Smooth muscle cell (in vitro differentiated cells): ENCODE measurements around the gene CFAP90. TPM values are rescaled to one million over a fixed set of nuclear protein-coding genes. Genes with fewer than 3 reads are reported as not detected.

ENCODE experiments used
- DNase-seq: peaks from one replicate; lab custom pipeline; 2025; ENCODE audit not compliant: unreplicated experiment; lab: John Stamatoyannopoulos, UW
- H2AFZ ChIP-seq: fragments of 200-600 bp; sonication (generic); 2 replicates; pipeline ENCODE4 v1.6.0; 2016; ENCODE audit warnings: antibody characterized with exemption, low read depth, mild to moderate bottlenecking
- H3F3A ChIP-seq: fragments of 200-600 bp; sonication (generic); 2 replicates; pipeline ENCODE4 v1.6.0; 2017; ENCODE audit warnings: antibody characterized with exemption, low read depth
- H3K27ac ChIP-seq: fragments of 200-600 bp; sonication (generic); 2 replicates; pipeline ENCODE4 v1.5.1; 2016; ENCODE audit warnings: low read depth, mild to moderate bottlenecking
- H3K27me3 ChIP-seq: fragments of 200-600 bp; sonication (generic); 2 replicates; pipeline ENCODE4 v1.6.1; 2016; ENCODE audit warnings: low read depth, mild to moderate bottlenecking
- H3K36me3 ChIP-seq: fragments of 200-600 bp; sonication (generic); 2 replicates; pipeline ENCODE4 v1.5.1; 2016; ENCODE audit warnings: low read depth
- H3K4me1 ChIP-seq: fragments of 200-600 bp; sonication (generic); 2 replicates; pipeline ENCODE4 v1.5.1; 2016; ENCODE audit warnings: low read depth
- H3K4me2 ChIP-seq: fragments of 200-600 bp; sonication (generic); 2 replicates; pipeline ENCODE4 v1.6.0; 2016; ENCODE audit warnings: mild to moderate bottlenecking
- H3K4me3 ChIP-seq: fragments of 200-600 bp; sonication (generic); 2 replicates; pipeline ENCODE4 v1.5.1; 2016; ENCODE audit warnings: mild to moderate bottlenecking
- H3K79me2 ChIP-seq: fragments of 200-600 bp; sonication (generic); 2 replicates; pipeline ENCODE4 v1.6.0; 2016; ENCODE audit warnings: low read depth, mild to moderate bottlenecking
- H3K9ac ChIP-seq: fragments of 200-600 bp; sonication (generic); 2 replicates; pipeline ENCODE4 v1.6.0; 2016; ENCODE audit warnings: low read depth
- H3K9me3 ChIP-seq: fragments of 200-600 bp; sonication (generic); replicated peaks from 2 replicates; pipeline ENCODE4 v1.5.1; 2016; ENCODE audit warnings: low read depth
- H4K20me1 ChIP-seq: fragments of 200-600 bp; sonication (generic); 2 replicates; pipeline ENCODE4 v1.6.0; 2016; ENCODE audit warnings: low read depth
- CTCF ChIP-seq: fragments of 200-600 bp; sonication (generic); IDR thresholded peaks from 2 replicates; pipeline ENCODE4 v1.5.1; 2017; ENCODE audit warnings: borderline replicate concordance, mild to moderate bottlenecking, antibody characterized with exemption; ENCODE audit not compliant: insufficient read depth, poor library complexity, severe bottlenecking
- WGBS: methylation state at CpG from one replicate; pipeline ENCODE4 v1.1.7; 2016; ENCODE audit warnings: low lambda C conversion rate; 5-methylcytosine and 5-hydroxymethylcytosine counted together
- polyA plus RNA-seq: library from polyadenylated mRNA; unstranded; fragments of >200 nt; fragmentation: Nextera tagmentation; extraction: Ambion mirVana; gene quantifications from 2 replicates; pipeline ENCODE4 v1.2.1, GENCODE V29; 2016
- total RNA-seq: library from RNA; depleted of rRNA; stranded (reverse); fragments of >200 nt; gene quantifications from 2 replicates; pipeline ENCODE4 v1.2.3, GENCODE V29; 2014

Gene CFAP90
- total and polyA plus RNA-seq, 2 experiments from 2014 or later, result 0.22 to 0.82 TPM

GRCh38 chr5:7894439-7894838 is 43.5 kb upstream of the CFAP90 start:
- H3K9ac ChIP-seq, result no peak overlapping the region
- 96% methylated on average over 5 of the region's 5 CpGs for WGBS

GRCh38 chr5:7888901-7889300 is 38.0 kb upstream of the CFAP90 start:
- no peaks in the 10 kb centered on the region for H3F3A ChIP-seq
- no peak overlapping the region for H3K9ac ChIP-seq
- 90% methylated on average over 9 of the region's 9 CpGs for WGBS
- no peaks in the 10 kb centered on the region for H3K9me3 ChIP-seq
- H3K4me1 ChIP-seq, result no peaks in the 10 kb centered on the region
- H3K27ac ChIP-seq, result no peak overlapping the region
- no peak overlapping the region for H3K4me3 ChIP-seq
- peaks cover 7% of the 10 kb centered on the region for H3K36me3 ChIP-seq
- H3K4me2 ChIP-seq, result no peak overlapping the region
- H3K79me2 ChIP-seq, result no peaks in the 10 kb centered on the region
- H3K27me3 ChIP-seq, result no peaks in the 10 kb centered on the region
- H2AFZ ChIP-seq, result no peak overlapping the region
- no peak for TF ChIP-seq CTCF
- H4K20me1 ChIP-seq, result no peaks in the 10 kb centered on the region
- no peak for DNase-seq

More at GRCh38 chr5:7894439-7894838, 43.5 kb upstream of the CFAP90 start:
- peaks cover 26% of the 10 kb centered on the region for H3K36me3 ChIP-seq
- no peaks in the 10 kb centered on the region for H3F3A ChIP-seq
- H3K4me3 ChIP-seq, result no peak overlapping the region
- H3K27me3 ChIP-seq, result no peaks in the 10 kb centered on the region
- no peak overlapping the region for H3K27ac ChIP-seq
- no peak overlapping the region for H3K4me2 ChIP-seq
- H3K9me3 ChIP-seq, result no peaks in the 10 kb centered on the region
- no peaks in the 10 kb centered on the region for H4K20me1 ChIP-seq
- DNase-seq, result no peak
- H3K4me1 ChIP-seq, result no peaks in the 10 kb centered on the region
- no peak overlapping the region for H2AFZ ChIP-seq
- H3K79me2 ChIP-seq, result no peaks in the 10 kb centered on the region
- TF ChIP-seq CTCF, result no peak

- Histone ChIP-seq H3K4me2 (no peak overlapping the region), H3K79me2 (no peaks in the 10 kb centered on the region), H3K9me3 (no peaks in the 10 kb centered on the region), H3K4me1 (no peaks in the 10 kb centered on the region), H4K20me1 (no peaks in the 10 kb centered on the region), H3K36me3 (peaks cover 7% of the 10 kb centered on the region), H2AFZ (no peak overlapping the region), H3K9ac (no peak overlapping the region), H3K27me3 (no peaks in the 10 kb centered on the region), H3K27ac (no peak overlapping the region), H3F3A (no peaks in the 10 kb centered on the region), H3K4me3 (no peak overlapping the region)
- no peak for DNase-seq
- WGBS, result 91% methylated on average over 7 of the region's 7 CpGs
- TF ChIP-seq CTCF, result peak; percentile 58
Observed at GRCh38 chr5:7886849-7887475, 36.0 kb upstream of the CFAP90 start.
